SK-N-SH (cell line): ENCODE measurements around the gene NTMT1. TPM values are rescaled to one million over a fixed set of nuclear protein-coding genes. Genes with fewer than 3 reads are reported as not detected.

Experiments used
- CTCF ChIA-PET: fragments of 300-600, 350-600 bp; formaldehyde crosslinking; extraction: SDS; loops from one replicate; lab custom pipeline; 2021; lab: Yijun Ruan, JAX
- POLR2A ChIA-PET: fragments of 350-600 bp; sonication (Branson Sonifier 250); formaldehyde crosslinking; extraction: SDS; loops from one replicate; lab custom pipeline; 2020; ENCODE audit warnings: antibody characterized with exemption, inconsistent platforms; lab: Yijun Ruan, JAX
- DNase-seq: peaks from one replicate; pipeline ENCODE4 v3.0.0; 2012
- H2AFZ ChIP-seq: fragments of 200-600 bp; sonication (generic); 2 replicates; pipeline ENCODE4 v1.8.1; 2016; ENCODE audit warnings: antibody characterized with exemption, mild to moderate bottlenecking, low read depth
- H3F3A ChIP-seq: fragments of 200-600 bp; sonication (generic); replicated peaks from 2 replicates; pipeline ENCODE3; 2016; ENCODE audit warnings: antibody characterized with exemption, mild to moderate bottlenecking; ENCODE audit not compliant: insufficient read depth
- H3K27ac ChIP-seq, 2 experiments: fragments of 200-500 bp in 1 of 2; fragments of 200-600 bp in 1 of 2; sonication (Bioruptor generic) in 1 of 2; sonication (generic), shearing (Covaris generic) in 1 of 2; 2 replicates each; pipeline versions ENCODE4 v1.5.1 to v1.6.1; 2014 to 2016; ENCODE audit warnings: low read depth in 2 of 2, inconsistent platforms in 1 of 2, low read length in 1 of 2, mild to moderate bottlenecking in 1 of 2, mixed read lengths in 1 of 2
- H3K27me3 ChIP-seq: fragments of 200-600 bp; sonication (generic), shearing (Covaris generic); 2 replicates; pipeline ENCODE4 v1.6.1; 2016; ENCODE audit warnings: mixed run types; ENCODE audit not compliant: insufficient read depth
- H3K36me3 ChIP-seq, 2 experiments: fragments of 200-500 bp in 1 of 2; fragments of 200-600 bp in 1 of 2; sonication (Bioruptor generic) in 1 of 2; sonication (generic) in 1 of 2; replicated peaks in 1 of 2; 2 replicates each; pipeline versions ENCODE3 to v1.5.1; 2014 to 2016; ENCODE audit warnings: low read length in 1 of 2, mild to moderate bottlenecking in 1 of 2; ENCODE audit not compliant: insufficient read depth in 2 of 2, control insufficient read depth in 1 of 2
- H3K4me1 ChIP-seq, 2 experiments: fragments of 200-500 bp in 1 of 2; fragments of 200-600 bp in 1 of 2; sonication (Bioruptor generic) in 1 of 2; sonication (generic), shearing (Covaris generic) in 1 of 2; 2 replicates each; pipeline versions ENCODE4 v1.5.1 to v1.6.1; 2014 to 2016; ENCODE audit warnings: low read depth in 1 of 2, low read length in 1 of 2, mixed run types in 1 of 2; ENCODE audit not compliant: insufficient read depth in 2 of 2, control insufficient read depth in 1 of 2
- H3K4me2 ChIP-seq: fragments of 200-600 bp; sonication (generic), shearing (Covaris generic); 2 replicates; pipeline ENCODE4 v1.6.1; 2017; ENCODE audit warnings: mixed run types
- H3K4me3 ChIP-seq, 2 experiments: fragments of 200-500 bp in 1 of 2; fragments of 200-600 bp in 1 of 2; sonication (Bioruptor generic) in 1 of 2; sonication (generic), shearing (Covaris generic) in 1 of 2; 2 replicates each; pipeline versions ENCODE4 v1.5.1 to v1.8.1; 2014 to 2016; ENCODE audit warnings: low read depth in 2 of 2, inconsistent platforms in 1 of 2, low read length in 1 of 2, mild to moderate bottlenecking in 1 of 2, mixed read lengths in 1 of 2, moderate library complexity in 1 of 2
- H3K79me2 ChIP-seq: fragments of 200-600 bp; sonication (generic); 2 replicates; pipeline ENCODE4 v1.8.1; 2017; ENCODE audit warnings: mild to moderate bottlenecking; ENCODE audit not compliant: insufficient read depth
- H3K9ac ChIP-seq: fragments of 200-600 bp; sonication (generic); 2 replicates; pipeline ENCODE4 v1.6.1; 2017; ENCODE audit warnings: mixed run types
- H3K9me2 ChIP-seq: fragments of 200-600 bp; sonication (generic); 2 replicates; pipeline ENCODE4 v1.6.1; 2017; ENCODE audit warnings: mixed run types
- H3K9me3 ChIP-seq: fragments of 200-600 bp; sonication (generic); 2 replicates; pipeline ENCODE4 v1.6.1; 2017; ENCODE audit warnings: mixed run types, mild to moderate bottlenecking, moderate library complexity
- H4K20me1 ChIP-seq: fragments of 200-600 bp; sonication (generic); 2 replicates; pipeline ENCODE4 v1.6.1; 2017; ENCODE audit warnings: mild to moderate bottlenecking, mixed run types; ENCODE audit not compliant: insufficient read depth
- EZH2phosphoT487 ChIP-seq: fragments of 200-600 bp; sonication (generic); IDR thresholded peaks from 2 replicates; pipeline ENCODE4 v1.6.1; 2017; ENCODE audit warnings: low read depth, mixed run types, mild to moderate bottlenecking, antibody characterized with exemption, moderate library complexity, borderline replicate concordance
- FOXM1 ChIP-seq: IDR thresholded peaks from 2 replicates; pipeline ENCODE4 v1.4.0; 2012; ENCODE audit warnings: low read depth, mild to moderate bottlenecking
- GABPA ChIP-seq: IDR thresholded peaks from 2 replicates; pipeline ENCODE4 v1.4.0; 2012; ENCODE audit warnings: low read depth, mild to moderate bottlenecking
- RCOR1 ChIP-seq: fragments of 150-350 bp; IDR thresholded peaks from 2 replicates; pipeline ENCODE4 v1.6.1; 2017; ENCODE audit warnings: antibody characterized with exemption, low read length
- RFX5 ChIP-seq: IDR thresholded peaks from 2 replicates; pipeline ENCODE4 v1.6.1; 2012; ENCODE audit warnings: mild to moderate bottlenecking, improper control_type of control experiment, low read length
- SIN3A ChIP-seq: IDR thresholded peaks from 2 replicates; pipeline ENCODE4 v1.6.1; 2012; ENCODE audit warnings: low read depth, mild to moderate bottlenecking, low read length, moderate library complexity, borderline replicate concordance
- TAF1 ChIP-seq: IDR thresholded peaks from 2 replicates; pipeline ENCODE4 v1.6.1; 2012; ENCODE audit warnings: low read depth, mild to moderate bottlenecking, low read length, moderate library complexity, borderline replicate concordance
- USF2 ChIP-seq: fragments of 150-350 bp; IDR thresholded peaks from 2 replicates; pipeline ENCODE4 v1.6.1; 2017; ENCODE audit warnings: antibody characterized with exemption, low read length, low read depth, borderline replicate concordance
- YY1 ChIP-seq: IDR thresholded peaks from 2 replicates; pipeline ENCODE4 v1.4.0; 2012; ENCODE audit warnings: low read depth, mild to moderate bottlenecking
- WGBS: methylation state at CpG from one replicate; pipeline ENCODE4 v1.1.6; 2017; ENCODE audit warnings: low lambda C conversion rate; 5-methylcytosine and 5-hydroxymethylcytosine counted together
- polyA plus RNA-seq, 3 experiments: library from polyadenylated mRNA; depleted of rRNA; stranded (reverse); fragments of >200 nt; gene quantifications; 2 replicates each; pipeline ENCODE4 v1.2.3, GENCODE V29; 2012
- TF ChIP-seq, protein P1 (sequence below): IDR thresholded peaks from 2 replicates; pipeline ENCODE4 v1.4.0; 2012; ENCODE audit warnings: low read depth, borderline replicate concordance
- TF ChIP-seq, protein P2 (sequence below): IDR thresholded peaks from 2 replicates; pipeline ENCODE4 v1.6.1; 2012; ENCODE audit warnings: mild to moderate bottlenecking, low read depth, low read length, moderate library complexity
- TF ChIP-seq, protein P3 (sequence below): IDR thresholded peaks from 2 replicates; pipeline ENCODE4 v1.4.0; 2012; ENCODE audit warnings: low read depth, borderline replicate concordance

NTMT1 gene
- polyA plus RNA-seq, 1 of the 3 experiments (the other 2 are of a cell fraction), result 78.3 TPM

GRCh38 chr9:129610213-129610472, 15.8 kb upstream of the NTMT1 start:
- ChIA-PET CTCF (interaction anchor here (1.3 to 15.6 kb wide), 5 partner anchors 285 to 479 kb away, joined by 3 to 235 read pairs (median 27); partner anchors contain the start of gene IER5L), POLR2A (no interaction called here)
- Histone ChIP-seq H3F3A (peaks cover 6% of the 10 kb centered on the region), H3K4me1 (peaks cover 4 to 25% of the 10 kb centered on the region in 2 experiments; a peak in 2 of 4 replicates), H3K27ac (peak overlapping the region; percentile 58 to 60; a peak in 3 of 4 replicates), H3K27me3 (no peaks in the 10 kb centered on the region), H3K36me3 (no peaks in the 10 kb centered on the region), H3K4me3 (peak overlapping the region; percentile 60 to 77), H3K9me3 (no peaks in the 10 kb centered on the region), H4K20me1 (no peaks in the 10 kb centered on the region), H3K9me2 (no peaks in the 10 kb centered on the region), H3K9ac (peak overlapping the region; percentile 82), H3K79me2 (no peaks in the 10 kb centered on the region), H3K4me2 (peak overlapping the region; percentile 99), H2AFZ (no peak overlapping the region; the same call in 1 of the 2 replicates)
- TF ChIP-seq GABPA, result no peak
- TF ChIP-seq FOXM1, result no peak
- TF ChIP-seq RFX5, result no peak
- TF ChIP-seq, protein P1, sequence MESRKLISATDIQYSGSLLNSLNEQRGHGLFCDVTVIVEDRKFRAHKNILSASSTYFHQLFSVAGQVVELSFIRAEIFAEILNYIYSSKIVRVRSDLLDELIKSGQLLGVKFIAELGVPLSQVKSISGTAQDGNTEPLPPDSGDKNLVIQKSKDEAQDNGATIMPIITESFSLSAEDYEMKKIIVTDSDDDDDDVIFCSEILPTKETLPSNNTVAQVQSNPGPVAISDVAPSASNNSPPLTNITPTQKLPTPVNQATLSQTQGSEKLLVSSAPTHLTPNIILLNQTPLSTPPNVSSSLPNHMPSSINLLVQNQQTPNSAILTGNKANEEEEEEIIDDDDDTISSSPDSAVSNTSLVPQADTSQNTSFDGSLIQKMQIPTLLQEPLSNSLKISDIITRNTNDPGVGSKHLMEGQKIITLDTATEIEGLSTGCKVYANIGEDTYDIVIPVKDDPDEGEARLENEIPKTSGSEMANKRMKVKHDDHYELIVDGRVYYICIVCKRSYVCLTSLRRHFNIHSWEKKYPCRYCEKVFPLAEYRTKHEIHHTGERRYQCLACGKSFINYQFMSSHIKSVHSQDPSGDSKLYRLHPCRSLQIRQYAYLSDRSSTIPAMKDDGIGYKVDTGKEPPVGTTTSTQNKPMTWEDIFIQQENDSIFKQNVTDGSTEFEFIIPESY, result no peak
- no peak for TF ChIP-seq YY1
- TF ChIP-seq, protein P2, sequence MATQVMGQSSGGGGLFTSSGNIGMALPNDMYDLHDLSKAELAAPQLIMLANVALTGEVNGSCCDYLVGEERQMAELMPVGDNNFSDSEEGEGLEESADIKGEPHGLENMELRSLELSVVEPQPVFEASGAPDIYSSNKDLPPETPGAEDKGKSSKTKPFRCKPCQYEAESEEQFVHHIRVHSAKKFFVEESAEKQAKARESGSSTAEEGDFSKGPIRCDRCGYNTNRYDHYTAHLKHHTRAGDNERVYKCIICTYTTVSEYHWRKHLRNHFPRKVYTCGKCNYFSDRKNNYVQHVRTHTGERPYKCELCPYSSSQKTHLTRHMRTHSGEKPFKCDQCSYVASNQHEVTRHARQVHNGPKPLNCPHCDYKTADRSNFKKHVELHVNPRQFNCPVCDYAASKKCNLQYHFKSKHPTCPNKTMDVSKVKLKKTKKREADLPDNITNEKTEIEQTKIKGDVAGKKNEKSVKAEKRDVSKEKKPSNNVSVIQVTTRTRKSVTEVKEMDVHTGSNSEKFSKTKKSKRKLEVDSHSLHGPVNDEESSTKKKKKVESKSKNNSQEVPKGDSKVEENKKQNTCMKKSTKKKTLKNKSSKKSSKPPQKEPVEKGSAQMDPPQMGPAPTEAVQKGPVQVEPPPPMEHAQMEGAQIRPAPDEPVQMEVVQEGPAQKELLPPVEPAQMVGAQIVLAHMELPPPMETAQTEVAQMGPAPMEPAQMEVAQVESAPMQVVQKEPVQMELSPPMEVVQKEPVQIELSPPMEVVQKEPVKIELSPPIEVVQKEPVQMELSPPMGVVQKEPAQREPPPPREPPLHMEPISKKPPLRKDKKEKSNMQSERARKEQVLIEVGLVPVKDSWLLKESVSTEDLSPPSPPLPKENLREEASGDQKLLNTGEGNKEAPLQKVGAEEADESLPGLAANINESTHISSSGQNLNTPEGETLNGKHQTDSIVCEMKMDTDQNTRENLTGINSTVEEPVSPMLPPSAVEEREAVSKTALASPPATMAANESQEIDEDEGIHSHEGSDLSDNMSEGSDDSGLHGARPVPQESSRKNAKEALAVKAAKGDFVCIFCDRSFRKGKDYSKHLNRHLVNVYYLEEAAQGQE, result no peak
- TF ChIP-seq RCOR1, result no peak
- TF ChIP-seq EZH2phosphoT487, result no peak
- TF ChIP-seq TAF1, result no peak
- no peak for TF ChIP-seq SIN3A
- TF ChIP-seq, protein P3, sequence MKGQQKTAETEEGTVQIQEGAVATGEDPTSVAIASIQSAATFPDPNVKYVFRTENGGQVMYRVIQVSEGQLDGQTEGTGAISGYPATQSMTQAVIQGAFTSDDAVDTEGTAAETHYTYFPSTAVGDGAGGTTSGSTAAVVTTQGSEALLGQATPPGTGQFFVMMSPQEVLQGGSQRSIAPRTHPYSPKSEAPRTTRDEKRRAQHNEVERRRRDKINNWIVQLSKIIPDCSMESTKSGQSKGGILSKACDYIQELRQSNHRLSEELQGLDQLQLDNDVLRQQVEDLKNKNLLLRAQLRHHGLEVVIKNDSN, result no peak
- no peak for TF ChIP-seq USF2
- DNase-seq, result peak; percentile 77
- 0% methylated on average over 1 of the region's 24 CpGs for WGBS
